H9 (cell line): ENCODE measurements around the gene ZNF385B. TPM values are rescaled to one million over a fixed set of nuclear protein-coding genes. Genes with fewer than 3 reads are reported as not detected.

ENCODE experiments used
- DNase-seq: peaks from one replicate; pipeline ENCODE4 v3.0.0-alpha.2; 2017
- H2AFZ ChIP-seq: one replicate; pipeline ENCODE4 v1.6.1; 2013; ENCODE audit warnings: mild to moderate bottlenecking, low read length, control low read depth, moderate library complexity
- H2AK5ac ChIP-seq: 2 replicates; pipeline ENCODE4 v1.6.1; 2013; ENCODE audit warnings: low read length, control low read depth, mixed read lengths; ENCODE audit not compliant: insufficient read length
- H2BK120ac ChIP-seq: one replicate; pipeline ENCODE4 v1.6.1; 2013; ENCODE audit warnings: low read depth, mild to moderate bottlenecking, low read length, control low read depth, inconsistent platforms; ENCODE audit not compliant: poor library complexity, severe bottlenecking
- H2BK12ac ChIP-seq: 2 replicates; pipeline ENCODE4 v1.6.1; 2013; ENCODE audit warnings: low read length, control low read depth, mixed read lengths, low read depth; ENCODE audit not compliant: insufficient read length
- H2BK15ac ChIP-seq: 2 replicates; pipeline ENCODE4 v1.6.1; 2013; ENCODE audit warnings: low read depth, low read length, control low read depth
- H2BK20ac ChIP-seq: one replicate; pipeline ENCODE4 v1.6.1; 2013; ENCODE audit warnings: low read depth, mild to moderate bottlenecking, low read length, control low read depth, inconsistent platforms; ENCODE audit not compliant: poor library complexity, severe bottlenecking
- H2BK5ac ChIP-seq: 2 replicates; pipeline ENCODE4 v1.6.1; 2013; ENCODE audit warnings: low read length, control low read depth, mixed read lengths; ENCODE audit not compliant: insufficient read length
- H3K14ac ChIP-seq: 2 replicates; pipeline ENCODE4 v1.6.1; 2013; ENCODE audit warnings: low read length, control low read depth; ENCODE audit not compliant: insufficient read depth
- H3K18ac ChIP-seq: 2 replicates; pipeline ENCODE4 v1.6.1; 2013; ENCODE audit warnings: low read depth, mild to moderate bottlenecking, mixed read lengths, low read length, control low read depth; ENCODE audit not compliant: insufficient read length
- H3K23ac ChIP-seq: 2 replicates; pipeline ENCODE4 v1.6.1; 2013; ENCODE audit warnings: low read length, control low read depth, mixed read lengths, low read depth; ENCODE audit not compliant: insufficient read length
- H3K23me2 ChIP-seq: 2 replicates; pipeline ENCODE4 v1.6.1; 2013; ENCODE audit warnings: low read depth, mild to moderate bottlenecking, mixed read lengths, low read length, control low read depth; ENCODE audit not compliant: insufficient read length, poor library complexity, severe bottlenecking
- H3K27ac ChIP-seq: 2 replicates; pipeline ENCODE4 v1.5.1; 2013; ENCODE audit warnings: low read length, control low read depth, mixed read lengths, low read depth; ENCODE audit not compliant: insufficient read length
- H3K27me3 ChIP-seq: 2 replicates; pipeline ENCODE4 v1.6.1; 2013; ENCODE audit warnings: low read length, control low read depth, inconsistent platforms; ENCODE audit not compliant: insufficient read depth
- H3K4ac ChIP-seq: 2 replicates; pipeline ENCODE4 v1.6.1; 2013; ENCODE audit warnings: low read depth, mild to moderate bottlenecking, control low read depth, inconsistent platforms, low read length, moderate library complexity
- H3K4me1 ChIP-seq: 2 replicates; pipeline ENCODE4 v1.6.1; 2013; ENCODE audit warnings: low read length, control low read depth, inconsistent platforms; ENCODE audit not compliant: insufficient read depth
- H3K4me2 ChIP-seq: 2 replicates; pipeline ENCODE4 v1.6.1; 2013; ENCODE audit warnings: low read length, control low read depth, mixed read lengths; ENCODE audit not compliant: insufficient read length, insufficient read depth
- H3K56ac ChIP-seq: 2 replicates; pipeline ENCODE4 v1.6.1; 2013; ENCODE audit warnings: low read depth, mild to moderate bottlenecking, mixed read lengths, low read length, control low read depth; ENCODE audit not compliant: insufficient read length
- H3K79me1 ChIP-seq: 2 replicates; pipeline ENCODE4 v1.6.1; 2013; ENCODE audit warnings: low read depth, mild to moderate bottlenecking, moderate library complexity, low read length, control low read depth, inconsistent platforms; ENCODE audit not compliant: insufficient read depth, poor library complexity, severe bottlenecking
- H3K79me2 ChIP-seq: 2 replicates; pipeline ENCODE4 v1.6.1; 2013; ENCODE audit warnings: low read length, control low read depth, inconsistent platforms; ENCODE audit not compliant: insufficient read depth
- H3K9ac ChIP-seq: 2 replicates; pipeline ENCODE4 v1.6.1; 2013; ENCODE audit warnings: low read length, control low read depth, mixed read lengths; ENCODE audit not compliant: insufficient read length; ENCODE audit errors: extremely low read depth
- H3K9me3 ChIP-seq: one replicate; pipeline ENCODE4 v1.6.1; 2013; ENCODE audit warnings: low read depth, low read length, inconsistent platforms; ENCODE audit not compliant: control insufficient read depth
- H3T11ph ChIP-seq: one replicate; pipeline ENCODE4 v1.6.1; 2013; ENCODE audit warnings: mild to moderate bottlenecking, low read length, control low read depth, inconsistent platforms
- H4K20me1 ChIP-seq: one replicate; pipeline ENCODE4 v1.6.1; 2013; ENCODE audit not compliant: control insufficient read depth, insufficient read length, insufficient read depth
- H4K5ac ChIP-seq: 2 replicates; pipeline ENCODE4 v1.6.1; 2013; ENCODE audit warnings: low read depth, mild to moderate bottlenecking, mixed read lengths, low read length, control low read depth; ENCODE audit not compliant: insufficient read length
- H4K8ac ChIP-seq: replicated peaks from 2 replicates; pipeline ENCODE4 v1.6.1; 2013; ENCODE audit warnings: low read length, control low read depth, mixed read lengths, low read depth; ENCODE audit not compliant: insufficient read length
- H4K91ac ChIP-seq: 2 replicates; pipeline ENCODE4 v1.6.1; 2013; ENCODE audit warnings: low read depth, mild to moderate bottlenecking, moderate library complexity, mixed read lengths, low read length, control low read depth; ENCODE audit not compliant: insufficient read length
- H3K27ac Mint-ChIP-seq, 3 experiments: 2 replicates in 2 of 3; 3 replicates in 1 of 3; pipeline ENCODE4 v1.8.0; 2020 to 2021; ENCODE audit warnings: mixed read lengths in 3 of 3, mild to moderate bottlenecking in 1 of 3, moderate library complexity in 1 of 3
- H3K27me3 Mint-ChIP-seq: 2 replicates; pipeline ENCODE4 v1.8.0; 2021; ENCODE audit warnings: low read depth, mild to moderate bottlenecking, moderate library complexity, mixed read lengths
- H3K36me3 Mint-ChIP-seq, 3 experiments: 2 replicates in 2 of 3; 3 replicates in 1 of 3; pipeline ENCODE4 v1.8.0; 2020 to 2021; ENCODE audit warnings: low read depth in 3 of 3, mixed read lengths in 3 of 3; ENCODE audit not compliant: insufficient read depth in 1 of 3
- H3K4me1 Mint-ChIP-seq, 2 experiments: 2 replicates each; pipeline ENCODE4 v1.8.0; 2020; ENCODE audit warnings: mixed read lengths in 2 of 2
- H3K4me3 Mint-ChIP-seq, 2 experiments: 2 replicates in 1 of 2; 3 replicates in 1 of 2; pipeline ENCODE4 v1.8.0; 2020 to 2021; ENCODE audit warnings: mild to moderate bottlenecking in 2 of 2, mixed read lengths in 2 of 2, moderate library complexity in 1 of 2
- H3K9me3 Mint-ChIP-seq, 2 experiments: 2 replicates in 1 of 2; 3 replicates in 1 of 2; pipeline ENCODE4 v1.8.0; 2020; ENCODE audit warnings: mild to moderate bottlenecking in 2 of 2, mixed read lengths in 2 of 2, moderate library complexity in 1 of 2
- WGBS: extraction: QIAGEN DNeasy Blood & Tissue Kit; methylation state at CpG from one replicate; pipeline ENCODE4 v1.1.7; 2013; ENCODE audit warnings: missing lambda C conversion rate, low lambda C conversion rate, mixed read lengths; ENCODE audit not compliant: insufficient read length; ENCODE audit errors: extremely low coverage; 5-methylcytosine and 5-hydroxymethylcytosine counted together
- total RNA-seq: library from RNA; stranded (reverse); gene quantifications from 2 replicates; pipeline ENCODE4 v1.2.1, GENCODE V29; 2021
- TF ChIP-seq, protein P1 (sequence below): fragments of 200-600 bp; sonication (generic); conservative IDR thresholded peaks from 3 replicates; pipeline ENCODE4 v1.8.0; 2021; ENCODE audit warnings: antibody characterized with exemption, mild to moderate bottlenecking

Gene ZNF385B
- total RNA-seq, 1 experiment from 2014 or later: 2.1 TPM

- no peak overlapping the region for H2BK5ac ChIP-seq
- H4K8ac ChIP-seq: no peak overlapping the region
- H3T11ph ChIP-seq: no peak overlapping the region
- no peak overlapping the region for H3K14ac ChIP-seq
- no peaks in the 10 kb centered on the region for H3K36me3 Mint-ChIP-seq
- no peak overlapping the region for H3K56ac ChIP-seq
- no peak overlapping the region for H2BK12ac ChIP-seq
- no peak overlapping the region for H2BK15ac ChIP-seq
- H4K5ac ChIP-seq: no peak overlapping the region
- H3K27ac ChIP-seq: no peak overlapping the region
- no peak overlapping the region for H3K4me3 Mint-ChIP-seq
- H3K9me3 ChIP-seq: no peaks in the 10 kb centered on the region
- H3K23me2 ChIP-seq: no peaks in the 10 kb centered on the region
- no peaks in the 10 kb centered on the region for H3K27me3 Mint-ChIP-seq
- no peaks in the 10 kb centered on the region; the same call in 1 of the 2 replicates for H3K4me1 ChIP-seq
- no peak overlapping the region for H3K18ac ChIP-seq
- no peak overlapping the region for H4K91ac ChIP-seq
- TF ChIP-seq, protein P1, sequence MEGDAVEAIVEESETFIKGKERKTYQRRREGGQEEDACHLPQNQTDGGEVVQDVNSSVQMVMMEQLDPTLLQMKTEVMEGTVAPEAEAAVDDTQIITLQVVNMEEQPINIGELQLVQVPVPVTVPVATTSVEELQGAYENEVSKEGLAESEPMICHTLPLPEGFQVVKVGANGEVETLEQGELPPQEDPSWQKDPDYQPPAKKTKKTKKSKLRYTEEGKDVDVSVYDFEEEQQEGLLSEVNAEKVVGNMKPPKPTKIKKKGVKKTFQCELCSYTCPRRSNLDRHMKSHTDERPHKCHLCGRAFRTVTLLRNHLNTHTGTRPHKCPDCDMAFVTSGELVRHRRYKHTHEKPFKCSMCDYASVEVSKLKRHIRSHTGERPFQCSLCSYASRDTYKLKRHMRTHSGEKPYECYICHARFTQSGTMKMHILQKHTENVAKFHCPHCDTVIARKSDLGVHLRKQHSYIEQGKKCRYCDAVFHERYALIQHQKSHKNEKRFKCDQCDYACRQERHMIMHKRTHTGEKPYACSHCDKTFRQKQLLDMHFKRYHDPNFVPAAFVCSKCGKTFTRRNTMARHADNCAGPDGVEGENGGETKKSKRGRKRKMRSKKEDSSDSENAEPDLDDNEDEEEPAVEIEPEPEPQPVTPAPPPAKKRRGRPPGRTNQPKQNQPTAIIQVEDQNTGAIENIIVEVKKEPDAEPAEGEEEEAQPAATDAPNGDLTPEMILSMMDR: no peak
- H3K4me1 Mint-ChIP-seq: peaks cover 16 to 28% of the 10 kb centered on the region in 2 experiments
- no peaks in the 10 kb centered on the region for H3K27me3 ChIP-seq
- no peak for DNase-seq
- no peak overlapping the region for H2AFZ ChIP-seq
- H3K23ac ChIP-seq: no peak overlapping the region
- H3K79me1 ChIP-seq: no peaks in the 10 kb centered on the region
- H3K4me2 ChIP-seq: no peak overlapping the region
- no peak overlapping the region for H2BK20ac ChIP-seq
- H2AK5ac ChIP-seq: no peak overlapping the region
- H3K4ac ChIP-seq: no peak overlapping the region
- no peak overlapping the region for H3K9ac ChIP-seq
- WGBS: no CpG with 5 or more reads among the region's 1 CpG
- no peaks in the 10 kb centered on the region for H3K9me3 Mint-ChIP-seq
- no peaks in the 10 kb centered on the region for H3K79me2 ChIP-seq
- H4K20me1 ChIP-seq: no peaks in the 10 kb centered on the region
- no peak overlapping the region for H2BK120ac ChIP-seq
- no peak overlapping the region for H3K27ac Mint-ChIP-seq
These were observed 301.1 kb downstream of the ZNF385B start for GRCh38 chr2:179560257-179560735.
